CD14-positive monocyte (primary cell): ENCODE data around the gene DTWD2. TPM values are rescaled to one million over a fixed set of nuclear protein-coding genes. Genes with fewer than 3 reads are reported as not detected.
"Not testable (repeated sequence)": the region's sequence is repeated elsewhere in the genome, so short reads cannot be mapped to it uniquely, and the experiment has no call there.

ENCODE experiments used
- DNase-seq, 3 donors: peaks; one replicate each; pipeline ENCODE4 v3.0.0-alpha.2; 2011 to 2022
- H2AFZ ChIP-seq: 2 replicates; pipeline ENCODE4 v1.6.0; 2012; ENCODE audit warnings: mild to moderate bottlenecking, low read depth, low read length, inconsistent platforms; ENCODE audit not compliant: insufficient read depth, poor library complexity, severe bottlenecking
- H3K27ac ChIP-seq, 2 donors: 1 replicate in 1 of 2; 2 replicates in 1 of 2; pipeline ENCODE4 v1.5.1; 2012 to 2013; ENCODE audit warnings: low read length in 2 of 2, control low read depth in 1 of 2, inconsistent platforms in 1 of 2, low read depth in 1 of 2, mild to moderate bottlenecking in 1 of 2
- H3K27me3 ChIP-seq, 2 donors: one replicate each; pipeline versions ENCODE4 v1.6.0 to v1.6.1; 2011 to 2013; ENCODE audit warnings: low read length in 2 of 2; ENCODE audit not compliant: control insufficient read depth in 2 of 2, insufficient read depth in 2 of 2
- H3K36me3 ChIP-seq, 2 donors: replicated peaks in 1 of 2; 1 replicate in 1 of 2; 2 replicates in 1 of 2; pipeline versions ENCODE4 v1.5.1 to v1.6.1; 2012 to 2013; ENCODE audit warnings: low read length in 2 of 2, control low read depth in 1 of 2, inconsistent platforms in 1 of 2, mild to moderate bottlenecking in 1 of 2; ENCODE audit not compliant: insufficient read depth in 2 of 2, control insufficient read depth in 1 of 2
- H3K4me1 ChIP-seq, 2 donors: 1 replicate in 1 of 2; 2 replicates in 1 of 2; pipeline versions ENCODE4 v1.5.1 to v1.6.1; 2012 to 2013; ENCODE audit warnings: low read length in 2 of 2, control low read depth in 1 of 2, inconsistent platforms in 1 of 2, mild to moderate bottlenecking in 1 of 2, moderate library complexity in 1 of 2; ENCODE audit not compliant: insufficient read depth in 2 of 2, control insufficient read depth in 1 of 2
- H3K4me2 ChIP-seq: replicated peaks from 2 replicates; pipeline ENCODE3; 2012; ENCODE audit warnings: low read length, moderate library complexity, mild to moderate bottlenecking; ENCODE audit not compliant: poor library complexity, severe bottlenecking; ENCODE audit errors: extremely low read depth
- H3K4me3 ChIP-seq, 3 experiments: fragments of 200-600 bp in 1 of 3; sonication (generic) in 1 of 3; replicated peaks in 1 of 3; 1 replicate in 2 of 3; 2 replicates in 1 of 3; pipeline ENCODE4 v1.5.1; 2011 to 2013; ENCODE audit warnings: low read length in 3 of 3, mild to moderate bottlenecking in 3 of 3, control low read depth in 2 of 3, low read depth in 2 of 3, inconsistent platforms in 1 of 3, moderate library complexity in 1 of 3
- H3K79me2 ChIP-seq: 2 replicates; pipeline ENCODE4 v1.6.0; 2012; ENCODE audit warnings: mild to moderate bottlenecking, control low read depth, inconsistent platforms, low read length, moderate library complexity; ENCODE audit not compliant: insufficient read depth
- H3K9ac ChIP-seq: 2 replicates; pipeline ENCODE4 v1.6.0; 2017; ENCODE audit warnings: low read length, mild to moderate bottlenecking; ENCODE audit not compliant: insufficient read depth, poor library complexity, severe bottlenecking
- H3K9me3 ChIP-seq, 2 donors: replicated peaks in 1 of 2; 1 replicate in 1 of 2; 2 replicates in 1 of 2; pipeline versions ENCODE4 v1.5.1 to v1.6.1; 2012 to 2013; ENCODE audit warnings: low read length in 2 of 2, control low read depth in 1 of 2; ENCODE audit not compliant: control insufficient read depth in 1 of 2, insufficient read depth in 1 of 2
- H4K20me1 ChIP-seq: 2 replicates; pipeline ENCODE4 v1.6.0; 2012; ENCODE audit warnings: mild to moderate bottlenecking, low read length, control low read depth, moderate library complexity; ENCODE audit not compliant: insufficient read depth
- H3K27ac Mint-ChIP-seq, 7 donors: one replicate each; pipeline ENCODE4 v1.8.0; 2020; ENCODE audit warnings: mild to moderate bottlenecking in 7 of 7, mixed read lengths in 7 of 7, moderate library complexity in 6 of 7, inconsistent platforms in 2 of 7
- H3K27me3 Mint-ChIP-seq, 3 donors: one replicate each; pipeline ENCODE4 v1.8.0; 2021 to 2022; ENCODE audit warnings: low read depth in 3 of 3, mild to moderate bottlenecking in 3 of 3, mixed read lengths in 3 of 3, moderate library complexity in 3 of 3, inconsistent platforms in 1 of 3
- H3K36me3 Mint-ChIP-seq, 2 donors: one replicate each; pipeline ENCODE4 v1.8.0; 2020; ENCODE audit warnings: mixed read lengths in 2 of 2, inconsistent platforms in 1 of 2, mild to moderate bottlenecking in 1 of 2
- H3K4me1 Mint-ChIP-seq: one replicate; pipeline ENCODE4 v1.8.0; 2020; ENCODE audit warnings: mild to moderate bottlenecking, mixed read lengths
- H3K4me3 Mint-ChIP-seq, 2 donors: one replicate each; pipeline ENCODE4 v1.8.0; 2020; ENCODE audit warnings: mild to moderate bottlenecking in 2 of 2, mixed read lengths in 2 of 2, moderate library complexity in 1 of 2
- H3K9me3 Mint-ChIP-seq, 7 donors: one replicate each; pipeline ENCODE4 v1.8.0; 2020 to 2022; ENCODE audit warnings: mixed read lengths in 7 of 7, mild to moderate bottlenecking in 6 of 7, moderate library complexity in 6 of 7, inconsistent platforms in 2 of 7
- CTCF ChIP-seq: fragments of 200-600 bp; IDR thresholded peaks from one replicate; pipeline ENCODE4 v1.8.0; 2022; ENCODE audit warnings: antibody characterized with exemption, mild to moderate bottlenecking
- WGBS: methylation state at CpG from one replicate; pipeline ENCODE4 v1.1.5; 2013; ENCODE audit warnings: missing lambda C conversion rate; ENCODE audit not compliant: insufficient coverage; 5-methylcytosine and 5-hydroxymethylcytosine counted together
- intact Hi-C, 2 donors: fragments of 100-400 bp; cut with micrococcal nuclease; formaldehyde crosslinking; loops; one replicate each; pipeline versions ENCODE4 v1.15.0 to v1.15.1; 2023
- polyA plus RNA-seq, 3 donors: library from polyadenylated mRNA; depleted of rRNA in 1 of 3; unstranded in 2 of 3; stranded (reverse) in 1 of 3; fragments of 300-500 nt in 2 of 3; fragments of >200 nt in 1 of 3; fragmentation: Illumina TruSeq in 2 of 3; gene quantifications; 1 replicate in 2 of 3; 2 replicates in 1 of 3; pipeline ENCODE4 v1.2.3, GENCODE V29; 2012 to 2021

Gene DTWD2
- polyA plus RNA-seq, 3 donors = 1.2 to 2.7 (median 2.5) TPM

DNA sequence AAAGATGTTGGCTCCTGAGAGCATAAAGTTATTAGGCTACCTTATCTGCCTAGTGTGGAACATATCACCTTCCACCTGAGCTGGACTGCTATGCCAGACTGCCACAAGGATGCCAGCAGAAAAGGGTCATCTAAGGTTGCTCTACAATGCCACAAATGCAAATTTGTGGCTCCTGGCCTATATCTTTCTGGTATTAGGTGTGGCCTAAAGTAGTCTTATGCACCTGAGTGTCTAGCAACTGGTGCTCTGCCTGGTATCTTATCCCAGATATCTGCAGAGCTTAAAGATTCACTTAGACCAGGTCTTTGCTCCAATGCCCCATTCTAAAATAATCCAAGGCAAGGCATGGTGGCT is 34.7 kb downstream of the DTWD2 start:
- intact Hi-C loops = no loop called here
- no peak for DNase-seq
- no peaks in the 10 kb centered on the region for H3K4me1 Mint-ChIP-seq
- Histone ChIP-seq H3K9me3 (no peaks in the 10 kb centered on the region), H3K4me1 (no peaks in the 10 kb centered on the region), H3K79me2 (no peaks in the 10 kb centered on the region), H3K27me3 (no peaks in the 10 kb centered on the region), H3K9ac (no peak overlapping the region), H3K4me3 (no peak overlapping the region), H2AFZ (no peak overlapping the region), H3K4me2 (no peak overlapping the region), H3K36me3 (no peaks in the 10 kb centered on the region), H4K20me1 (no peaks in the 10 kb centered on the region), H3K27ac (no peak overlapping the region)
- peaks cover 0 to 3% (median 0%) of the 10 kb centered on the region in 3 donors for H3K27me3 Mint-ChIP-seq
- no peak overlapping the region for H3K27ac Mint-ChIP-seq
- no peak overlapping the region for H3K4me3 Mint-ChIP-seq
- H3K9me3 Mint-ChIP-seq = peaks cover 0 to 4% (median 0%) of the 10 kb centered on the region in 7 donors
- peaks cover 0 to 3% of the 10 kb centered on the region in 2 donors for H3K36me3 Mint-ChIP-seq
- TF ChIP-seq CTCF = no peak

DNA sequence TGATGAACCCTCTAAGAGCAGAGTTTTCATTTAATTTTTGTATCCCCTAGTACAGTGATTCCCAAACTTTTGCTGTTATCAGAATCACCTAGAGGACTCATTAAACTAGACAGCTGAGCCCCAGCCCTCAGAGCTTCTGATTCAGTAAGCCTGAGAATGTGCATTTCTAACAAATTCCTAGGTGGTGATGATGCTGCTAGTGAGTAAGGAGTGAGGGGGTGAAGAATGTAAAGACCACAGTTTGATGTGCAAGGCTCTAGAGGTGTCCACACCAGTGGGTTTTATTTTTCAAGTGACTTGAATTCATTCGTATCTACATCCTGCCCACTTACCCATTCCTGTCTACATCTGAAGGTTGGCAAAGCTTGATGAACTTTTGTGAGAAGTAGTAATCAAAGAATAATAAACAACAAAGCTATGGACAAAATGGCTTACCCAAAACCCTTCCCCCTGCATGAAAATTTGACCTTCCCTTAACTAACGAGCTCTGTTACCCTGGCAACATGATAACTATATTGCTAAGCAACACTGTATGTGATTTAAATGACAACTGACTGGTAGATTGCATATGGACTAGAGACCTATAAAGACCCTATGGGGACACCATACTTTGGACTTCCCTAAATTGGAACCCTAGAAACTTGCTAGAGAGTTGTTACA is 35.2 kb downstream of the DTWD2 start:
- no peaks in the 10 kb centered on the region for H3K36me3 ChIP-seq
- Mint-ChIP-seq H3K36me3 (peaks cover 0 to 3% of the 10 kb centered on the region in 2 donors), H3K4me3 (no peak overlapping the region), H3K27ac (no peak overlapping the region), H3K9me3 (peaks cover 0 to 4% (median 0%) of the 10 kb centered on the region in 7 donors), H3K27me3 (peaks cover 0 to 3% (median 2%) of the 10 kb centered on the region in 3 donors), H3K4me1 (no peaks in the 10 kb centered on the region)
- no peak overlapping the region for H3K4me3 ChIP-seq
- H3K79me2 ChIP-seq = no peaks in the 10 kb centered on the region
- no peaks in the 10 kb centered on the region for H3K4me1 ChIP-seq
- H3K4me2 ChIP-seq = no peak overlapping the region
- H3K27me3 ChIP-seq = no peaks in the 10 kb centered on the region
- no peak overlapping the region for H2AFZ ChIP-seq
- H4K20me1 ChIP-seq = no peaks in the 10 kb centered on the region
- no CpG with 5 or more reads among the region's 2 CpGs for WGBS
- intact Hi-C loops = no loop called here
- TF ChIP-seq CTCF = no peak
- no peaks in the 10 kb centered on the region for H3K9me3 ChIP-seq
- H3K9ac ChIP-seq = no peak overlapping the region
- DNase-seq = no peak
- H3K27ac ChIP-seq = no peak overlapping the region

GRCh38 chr5:118952306-118952705 is 36.0 kb downstream of the DTWD2 start:
- H3K27me3 Mint-ChIP-seq, H3K79me2 ChIP-seq, H3K9me3 ChIP-seq, H3K9ac ChIP-seq, H3K4me2 ChIP-seq, H3K27me3 ChIP-seq, H4K20me1 ChIP-seq, H3K4me1 Mint-ChIP-seq, H3K36me3 Mint-ChIP-seq, H3K36me3 ChIP-seq, H3K9me3 Mint-ChIP-seq, H3K27ac Mint-ChIP-seq, H3K4me1 ChIP-seq, intact Hi-C loops, H3K4me3 Mint-ChIP-seq, H3K4me3 ChIP-seq, DNase-seq, H3K27ac ChIP-seq, H2AFZ ChIP-seq: not testable (repeated sequence)
- 97% methylated on average over 4 of the region's 4 CpGs for WGBS
